ENCODE data around the gene PBX2. TPM values are rescaled to one million over a fixed set of nuclear protein-coding genes. Genes with fewer than 3 reads are reported as not detected.
A peak's percentile ranks its signal among the peaks of the same experiment; 100 is the strongest.
"Not testable (repeated sequence)": the region's sequence is repeated elsewhere in the genome, so short reads cannot be mapped to it uniquely, and the experiment has no call there.

The PBX2 gene
- total RNA-seq, 1 experiment from 2014 or later: 45.4 TPM

DNA sequence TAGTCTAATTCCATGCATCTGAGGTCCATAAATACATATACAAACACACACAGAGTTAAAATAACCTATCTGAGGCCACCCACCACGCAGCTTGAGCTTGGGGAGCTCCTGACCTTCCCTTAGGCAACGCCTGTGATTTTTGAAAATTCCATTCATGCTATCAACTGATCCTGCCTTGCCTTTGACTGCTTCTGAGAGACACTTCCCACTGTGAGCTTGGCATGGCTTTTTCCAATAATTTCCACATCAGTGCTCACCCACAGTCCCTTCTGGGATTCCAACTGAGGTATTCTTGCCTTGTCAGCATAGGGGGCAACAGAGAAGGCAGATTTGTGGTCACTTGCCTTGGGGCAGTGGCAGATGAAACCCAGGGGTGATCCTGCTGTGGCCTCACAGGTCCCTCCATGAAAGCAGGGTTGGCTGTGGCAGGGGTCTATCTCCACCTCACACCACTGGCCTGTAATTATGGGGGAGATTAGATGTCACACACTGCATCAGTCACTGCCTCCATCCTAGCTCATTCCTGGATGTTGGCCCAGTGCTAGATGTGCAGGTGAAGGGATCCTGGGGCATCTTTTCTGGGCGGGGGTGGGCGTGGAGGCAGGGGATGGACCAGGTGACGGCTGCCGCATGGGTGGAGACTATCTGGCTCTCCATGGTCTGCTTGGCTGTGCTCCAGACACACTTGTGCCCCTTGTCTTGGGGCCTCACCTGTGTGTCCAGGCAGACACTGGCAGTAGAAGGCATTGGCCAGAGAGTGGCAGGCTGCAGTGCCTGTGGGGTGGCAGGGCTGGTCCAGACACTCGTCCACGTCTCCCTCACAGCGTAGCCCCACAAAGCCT lies 13.6 kb upstream of the PBX2 start:
- no peak for DNase-seq (ENCODE audit: low read depth)

DNA sequence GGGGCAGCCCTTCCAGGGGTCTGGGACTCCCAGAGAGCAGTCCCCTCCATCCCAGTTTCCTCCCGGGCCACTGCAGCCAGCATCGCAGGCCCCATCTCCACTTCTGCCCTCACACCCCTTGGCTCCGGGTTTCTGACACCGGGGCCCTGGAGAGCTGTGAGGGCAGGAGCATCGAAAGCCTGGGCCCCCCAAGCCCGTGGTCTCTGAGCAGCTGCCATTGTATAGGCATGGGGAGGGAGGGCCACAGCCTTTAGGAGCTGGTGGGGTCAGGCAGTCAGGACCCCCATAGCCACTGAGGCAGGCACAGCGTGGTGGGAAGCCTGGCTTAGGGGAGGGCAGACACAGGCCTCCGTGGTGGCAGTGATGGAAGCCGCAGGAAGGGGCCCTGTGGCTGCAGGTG lies 12.2 kb upstream of the PBX2 start:
- no peak for DNase-seq (ENCODE audit: low read depth)

DNA sequence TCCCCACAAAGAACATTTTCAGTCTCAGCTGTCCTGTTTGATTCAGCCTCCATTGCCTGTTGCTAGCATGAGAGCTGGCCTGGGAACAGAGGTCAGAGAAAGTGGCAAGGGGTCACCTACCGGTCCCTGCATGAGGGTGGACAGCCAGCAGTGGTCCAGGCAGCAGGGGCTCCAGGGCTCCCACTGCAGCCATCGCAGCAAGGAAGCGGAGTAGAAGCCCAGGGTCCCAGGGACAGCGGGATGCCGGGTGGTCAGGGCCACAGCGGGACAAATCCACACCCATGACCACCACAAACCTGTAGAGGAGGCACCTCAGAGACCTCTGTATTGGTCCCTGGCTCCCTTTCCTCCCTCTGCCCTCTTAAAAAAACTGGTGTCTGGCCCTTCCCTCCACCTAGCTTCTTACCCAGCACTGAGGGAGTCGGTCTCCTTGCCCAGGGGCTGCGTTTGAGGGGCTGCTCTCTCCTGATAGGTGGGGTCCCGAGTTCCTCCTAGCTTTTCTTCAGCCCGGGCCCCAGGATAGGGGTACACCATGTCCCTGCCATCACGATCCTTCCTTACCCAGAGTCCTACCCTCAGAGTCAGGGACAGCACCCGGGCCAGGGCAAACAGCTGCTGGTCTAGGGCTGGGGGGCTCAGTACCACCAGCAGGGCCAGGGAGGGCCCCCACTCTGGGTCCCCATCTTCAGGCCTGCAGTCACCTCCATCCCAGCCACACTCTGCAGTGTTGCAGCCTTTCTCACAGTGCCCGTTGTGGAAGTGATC lies 10.9 kb upstream of the PBX2 start:
- DNase-seq (ENCODE audit: low read depth): no peak

DNA sequence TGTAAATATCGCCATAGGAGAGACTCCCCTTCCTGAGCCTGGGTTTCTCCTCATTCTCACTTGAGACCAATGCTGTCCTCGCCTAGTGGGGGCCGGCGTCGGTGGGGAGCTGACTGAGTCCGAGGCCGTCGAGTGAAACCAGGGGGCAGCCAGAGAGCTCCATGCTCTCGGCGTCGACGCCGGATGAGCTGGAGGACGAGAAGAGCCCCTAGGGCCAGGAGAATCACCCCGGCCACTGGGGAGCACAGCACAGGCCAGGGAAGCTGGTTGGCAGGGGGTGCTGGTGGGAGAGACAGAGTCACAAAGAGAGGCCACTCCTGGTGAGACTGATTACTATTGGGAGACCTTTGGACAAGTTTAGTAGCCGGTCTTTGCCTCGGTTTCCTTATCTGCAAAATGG lies 8.9 kb upstream of the PBX2 start:
- DNase-seq (ENCODE audit: low read depth): no peak

DNA sequence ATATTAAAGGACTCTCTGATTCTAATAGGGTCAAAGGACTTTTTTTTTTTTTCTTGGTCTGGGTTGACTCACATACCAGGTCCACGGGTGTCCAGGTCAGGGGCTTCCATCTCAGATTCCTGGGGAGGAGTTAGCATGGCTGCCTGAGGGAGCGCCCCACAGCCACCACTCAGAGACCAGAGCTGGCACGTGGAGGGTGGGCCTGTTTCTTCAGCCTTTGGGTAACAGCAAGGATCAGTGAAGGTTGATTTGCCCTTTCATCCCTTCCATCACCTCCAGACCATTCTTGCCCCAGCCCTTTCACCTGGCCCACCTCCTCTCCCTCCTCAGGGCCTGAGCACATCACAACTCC lies 8.3 kb upstream of the PBX2 start:
- DNase-seq (ENCODE audit: low read depth): no peak

DNA sequence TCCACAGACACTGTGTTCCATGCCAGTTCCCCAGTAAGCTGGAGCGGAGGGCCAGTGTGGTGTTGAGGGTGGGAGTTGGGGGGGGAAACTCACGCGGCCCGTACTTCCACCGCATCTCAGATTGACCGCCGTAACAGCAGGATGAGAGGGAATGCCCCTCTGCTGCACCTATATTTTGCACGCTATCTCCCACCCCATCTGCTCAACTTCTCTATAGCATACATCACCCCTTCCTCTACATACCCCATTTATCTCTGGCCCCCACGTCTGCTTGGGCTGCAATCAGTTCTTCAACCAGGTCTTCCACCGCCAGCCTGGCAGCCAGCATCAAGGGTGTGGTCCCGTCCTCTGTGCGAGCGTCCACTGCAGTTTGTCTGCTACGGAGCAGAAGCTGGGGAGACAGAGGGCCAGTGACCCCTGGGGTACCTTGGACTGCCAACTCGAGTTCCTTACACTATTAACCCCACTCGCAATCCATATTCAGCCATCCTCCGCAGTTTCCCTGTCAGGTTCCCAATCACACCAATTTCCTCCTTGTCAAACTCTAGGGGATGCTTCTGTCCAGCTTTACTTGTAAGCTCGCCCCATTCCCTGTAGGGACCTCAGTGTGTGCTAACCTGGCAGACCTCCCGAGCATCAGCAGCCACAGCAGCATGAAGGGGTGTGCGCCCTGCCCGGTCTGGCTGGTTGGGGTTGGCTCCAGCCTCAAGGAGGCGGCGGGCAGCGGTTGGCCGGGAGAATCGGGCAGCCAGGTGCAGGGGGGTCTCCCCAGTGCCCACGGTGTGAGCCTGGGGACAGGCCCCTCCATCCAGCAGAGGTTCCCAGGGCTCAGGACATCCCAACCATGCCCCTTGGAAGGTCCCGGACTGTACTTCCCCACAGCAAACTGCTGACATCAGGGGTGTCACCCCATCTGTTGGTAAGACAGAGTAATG lies 6.9 kb upstream of the PBX2 start:
- DNase-seq (ENCODE audit: low read depth): no peak

DNA sequence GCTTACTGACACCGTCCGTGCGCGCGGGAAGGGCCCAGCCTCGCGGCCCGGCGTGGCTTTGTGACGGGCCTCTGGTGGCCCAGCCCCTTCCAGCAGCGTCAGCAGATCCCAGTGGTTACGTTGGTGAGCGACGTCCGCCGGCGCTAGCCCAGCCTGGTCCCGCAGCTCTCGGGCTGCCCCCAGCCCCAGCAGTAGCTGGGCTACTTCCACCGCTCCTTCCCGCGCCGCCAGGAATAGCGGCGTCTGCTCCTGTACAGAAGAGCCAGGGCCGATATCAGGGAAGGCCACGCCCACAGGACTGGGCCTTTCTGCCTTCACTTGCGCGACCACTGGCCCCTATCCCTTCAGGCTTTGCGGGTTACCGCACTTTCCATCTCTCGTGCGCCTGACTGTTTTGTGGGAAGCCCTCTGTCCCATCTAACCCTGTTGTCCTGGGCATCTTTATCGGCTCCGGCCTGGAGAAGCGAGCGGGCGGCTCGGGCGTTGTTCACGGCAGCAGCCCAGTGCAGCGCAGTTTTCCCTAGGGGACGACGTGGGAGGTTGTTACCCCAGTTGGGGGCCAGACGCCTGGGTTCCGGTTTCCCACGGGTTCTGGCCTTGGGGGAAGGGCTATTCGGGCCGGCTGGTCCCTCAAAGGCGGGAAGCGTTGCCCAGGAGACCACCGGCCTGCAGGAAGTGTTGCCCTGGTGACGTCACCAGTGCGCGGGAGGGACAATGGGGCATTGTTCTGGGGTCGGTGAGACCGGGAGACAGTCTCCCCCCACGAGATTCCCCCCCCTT lies 6.1 kb upstream of the PBX2 start:
- peak; percentile 96 for DNase-seq (ENCODE audit: low read depth)

DNA sequence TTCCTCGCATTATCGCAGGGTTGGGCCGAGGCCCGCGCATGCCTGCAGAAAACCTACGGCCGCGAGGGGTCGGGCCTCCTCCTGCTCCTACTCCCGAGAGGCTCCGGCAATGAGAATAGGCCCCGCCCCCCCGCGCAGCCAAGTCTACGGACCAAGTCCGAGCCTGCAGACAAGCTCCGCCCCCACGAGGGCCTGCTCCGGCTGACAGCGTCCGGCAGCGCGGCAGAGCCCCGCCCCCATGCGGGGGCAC lies 5.6 kb upstream of the PBX2 start:
- DNase-seq (ENCODE audit: low read depth): peak; percentile 100

DNA sequence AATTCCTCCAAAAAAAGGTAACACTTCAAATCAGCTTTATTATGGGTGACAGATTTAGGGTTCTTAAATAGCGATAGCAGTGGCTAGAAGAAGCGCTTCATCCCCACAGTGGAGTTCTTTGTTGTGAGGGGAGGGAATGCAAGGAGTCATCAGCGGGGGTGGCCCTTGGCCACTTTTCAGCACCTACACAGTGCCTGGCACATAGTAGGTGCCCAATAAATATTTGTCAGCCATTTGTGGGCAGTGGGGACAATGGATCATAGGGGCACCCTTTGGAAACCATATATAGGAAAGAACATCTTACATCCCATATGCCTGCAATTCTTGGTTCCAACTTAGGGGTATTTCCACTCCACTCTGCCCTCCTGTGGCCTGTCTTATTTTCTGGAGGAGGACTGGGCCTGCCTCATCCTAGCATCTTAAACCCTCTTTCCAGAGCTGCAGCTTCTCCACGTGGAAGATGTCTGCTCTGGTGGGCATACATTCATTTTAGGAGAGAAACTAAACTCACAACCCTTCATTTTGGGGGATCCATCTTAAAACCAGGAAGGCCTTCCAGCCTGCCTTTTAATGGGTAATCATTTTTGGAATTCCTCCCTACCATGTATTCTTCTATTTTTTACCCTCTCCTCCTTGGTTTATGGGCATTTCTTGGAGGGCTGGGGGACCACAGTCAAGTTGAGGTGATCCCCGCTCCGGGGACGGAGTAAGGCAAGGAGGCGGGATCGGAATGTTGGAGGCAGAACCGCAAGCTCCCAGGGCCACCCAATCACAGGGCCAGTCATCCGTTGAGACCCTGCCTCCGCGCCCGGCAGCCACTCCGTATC lies 5.0 kb upstream of the PBX2 start:
- peak; percentile 50 for DNase-seq (ENCODE audit: low read depth)

DNA sequence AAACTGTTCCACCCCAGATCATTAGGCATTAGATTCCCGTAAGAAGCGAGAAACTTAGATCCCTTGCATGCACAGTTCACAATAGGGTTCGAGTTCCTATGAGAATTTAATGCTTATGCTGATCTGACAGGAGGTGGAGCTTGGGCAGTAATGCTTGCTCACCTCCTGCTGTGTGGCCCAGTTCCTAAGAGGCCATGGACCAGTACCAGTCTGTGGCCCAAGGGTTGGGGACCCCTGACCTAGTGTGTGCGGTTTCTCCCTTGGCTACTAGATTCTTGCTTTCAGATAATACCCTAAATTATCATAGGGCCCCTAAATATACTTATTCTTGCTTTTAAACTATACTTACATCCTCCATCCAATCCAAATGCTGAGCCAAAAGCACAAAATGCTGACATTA lies 4.4 kb upstream of the PBX2 start:
- DNase-seq (ENCODE audit: low read depth): no peak

DNA sequence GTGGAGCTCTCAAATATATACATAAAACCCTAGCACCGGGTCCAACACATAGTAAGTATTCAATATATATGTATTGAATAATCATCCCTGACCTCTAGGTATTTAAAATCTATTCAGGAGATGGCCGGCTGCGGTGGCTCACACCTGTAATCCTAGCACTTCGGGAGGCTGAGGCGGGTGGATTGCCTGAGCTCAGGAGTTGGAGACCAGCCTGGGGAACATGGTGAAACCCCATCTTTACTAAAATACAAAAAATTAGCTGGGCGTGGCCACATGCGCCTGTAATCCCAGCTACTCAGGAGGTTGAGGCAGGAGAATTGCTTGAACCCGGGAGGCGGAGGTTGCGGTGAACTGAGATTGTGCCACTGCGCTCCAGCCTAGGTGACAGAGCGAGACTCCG lies 3.1 kb upstream of the PBX2 start:
- DNase-seq (ENCODE audit: low read depth): not testable (repeated sequence)

DNA sequence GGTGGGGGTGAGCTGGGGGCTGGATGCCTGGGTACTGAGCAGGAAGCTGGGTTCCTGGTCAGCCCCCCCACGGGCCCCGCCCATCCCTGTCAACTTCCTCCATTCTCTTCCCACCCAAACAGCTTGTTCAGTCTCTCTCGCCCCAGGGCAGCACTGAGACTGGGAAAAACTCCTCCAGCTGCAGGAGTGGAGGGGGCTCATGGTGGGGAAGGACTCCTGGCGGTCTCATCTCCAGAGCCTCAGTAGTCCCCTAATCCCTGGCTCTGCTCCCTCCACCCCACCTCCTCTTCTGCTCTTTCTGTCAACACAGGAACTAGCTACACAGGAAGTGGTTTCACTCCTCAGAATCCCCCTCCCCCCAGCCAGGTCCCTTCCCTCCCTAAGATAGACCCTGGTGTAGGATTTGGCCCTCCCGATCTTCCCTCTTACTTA lies 2.6 kb upstream of the PBX2 start, which contains the start of gene GPSM3:
Gene GPSM3 (minus strand): TSS at position 36 of the 432 bp plus-strand sequence. CDS start 130 bp downstream, outside the sequence.
- DNase-seq (ENCODE audit: low read depth): peak; percentile 60

DNA sequence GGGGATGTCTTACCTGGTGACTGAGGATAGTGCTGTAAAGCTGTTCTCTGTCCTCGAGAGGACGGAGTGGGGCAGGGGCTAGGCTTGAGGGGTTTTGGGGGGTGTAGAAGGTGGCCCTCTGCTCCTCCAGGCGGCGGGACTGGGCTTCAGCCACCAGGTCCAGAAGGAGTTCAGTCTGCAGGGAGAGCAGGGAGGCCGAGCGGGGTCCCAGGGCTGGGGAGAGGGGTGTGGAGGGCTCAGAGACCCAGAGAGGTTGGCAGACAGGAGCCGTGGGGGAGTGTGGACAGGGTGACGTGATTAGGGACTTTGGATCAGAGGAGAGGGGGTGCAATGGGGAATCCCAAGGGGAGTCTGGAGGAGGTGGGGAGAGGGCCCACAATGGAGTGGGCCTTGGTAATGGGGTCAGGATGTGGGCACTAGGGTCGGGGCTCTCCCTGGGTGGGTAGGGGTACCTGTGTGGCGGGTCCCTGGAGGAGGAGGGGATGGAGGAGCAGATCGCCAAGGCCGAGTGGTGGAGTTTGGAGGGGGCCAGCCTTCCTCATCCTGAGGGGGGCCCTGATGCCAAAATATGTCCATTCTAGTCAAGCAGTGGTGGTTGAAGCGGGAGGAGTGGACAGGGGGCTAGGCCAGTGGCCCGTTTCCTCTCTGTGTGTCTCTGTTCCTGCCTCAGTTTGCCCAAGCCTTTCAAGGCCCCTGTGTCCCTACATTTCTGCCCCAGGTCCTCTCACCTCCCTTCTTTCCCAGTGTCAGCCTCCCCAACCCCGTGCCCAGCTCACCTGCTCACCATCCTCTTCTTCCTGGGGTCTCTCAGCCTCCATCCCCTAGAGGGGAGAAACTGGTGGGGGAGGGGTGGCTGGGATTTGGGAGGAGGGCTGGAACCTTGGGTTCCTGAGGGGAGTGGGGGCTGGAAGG lies 1.9 kb upstream of the PBX2 start:
- no peak for DNase-seq (ENCODE audit: low read depth)

DNA sequence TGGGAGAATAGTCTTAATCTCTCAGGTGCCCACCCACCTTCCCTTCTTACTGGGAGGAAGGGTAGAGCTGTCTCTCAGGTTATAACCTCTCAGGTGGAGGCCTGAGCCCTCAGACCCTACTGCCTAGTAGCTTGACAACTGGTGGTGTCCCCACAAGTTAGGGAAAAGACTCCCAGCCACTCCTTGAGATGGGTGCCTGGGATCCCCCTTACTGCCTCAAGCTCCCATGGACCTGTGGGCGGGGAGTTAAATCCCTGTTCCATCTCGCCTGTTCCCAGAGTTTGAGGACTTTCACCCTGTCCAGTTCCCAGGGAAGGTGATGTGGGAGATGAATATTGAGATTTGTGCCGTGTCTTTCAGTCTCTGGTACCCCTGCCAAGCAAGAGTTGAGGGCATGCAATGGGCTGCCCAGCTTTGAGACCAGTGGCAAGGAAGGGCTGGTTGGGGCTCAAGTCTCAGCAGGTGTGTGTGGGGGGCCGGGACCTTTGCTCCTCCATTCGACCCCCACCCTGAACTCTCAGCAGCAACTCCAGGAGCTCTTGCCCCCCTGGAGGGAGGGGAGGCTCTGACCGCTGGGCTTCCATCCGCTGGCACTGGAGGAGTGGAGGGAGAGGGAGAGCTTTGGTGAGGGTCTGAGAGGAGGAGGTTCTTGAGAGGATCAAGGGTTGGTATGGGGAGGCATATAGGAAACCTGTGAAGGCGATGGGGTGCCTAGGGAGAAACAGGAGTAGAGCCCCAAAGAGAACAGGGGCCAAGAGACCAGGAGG lies 1.1 kb upstream of the PBX2 start:
- no peak for DNase-seq (ENCODE audit: low read depth)

DNA sequence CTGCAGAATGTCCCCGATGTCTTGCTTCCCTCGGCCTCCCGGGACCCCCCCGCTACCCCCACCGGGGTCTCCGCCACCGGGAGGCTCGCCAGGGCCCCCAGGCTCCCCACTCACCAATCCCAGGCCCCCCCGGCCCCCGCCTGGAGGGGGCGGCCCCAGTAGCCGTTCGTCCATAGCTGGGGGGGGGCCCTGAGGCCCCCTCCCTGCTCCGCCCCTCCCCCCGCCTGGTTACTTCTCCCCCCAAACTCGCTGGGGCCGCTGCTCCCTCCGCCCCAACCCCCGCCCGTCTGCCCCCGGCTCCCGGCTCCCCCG lies 304 bp downstream of the PBX2 start:
- no peak for DNase-seq (ENCODE audit: low read depth)

DNA sequence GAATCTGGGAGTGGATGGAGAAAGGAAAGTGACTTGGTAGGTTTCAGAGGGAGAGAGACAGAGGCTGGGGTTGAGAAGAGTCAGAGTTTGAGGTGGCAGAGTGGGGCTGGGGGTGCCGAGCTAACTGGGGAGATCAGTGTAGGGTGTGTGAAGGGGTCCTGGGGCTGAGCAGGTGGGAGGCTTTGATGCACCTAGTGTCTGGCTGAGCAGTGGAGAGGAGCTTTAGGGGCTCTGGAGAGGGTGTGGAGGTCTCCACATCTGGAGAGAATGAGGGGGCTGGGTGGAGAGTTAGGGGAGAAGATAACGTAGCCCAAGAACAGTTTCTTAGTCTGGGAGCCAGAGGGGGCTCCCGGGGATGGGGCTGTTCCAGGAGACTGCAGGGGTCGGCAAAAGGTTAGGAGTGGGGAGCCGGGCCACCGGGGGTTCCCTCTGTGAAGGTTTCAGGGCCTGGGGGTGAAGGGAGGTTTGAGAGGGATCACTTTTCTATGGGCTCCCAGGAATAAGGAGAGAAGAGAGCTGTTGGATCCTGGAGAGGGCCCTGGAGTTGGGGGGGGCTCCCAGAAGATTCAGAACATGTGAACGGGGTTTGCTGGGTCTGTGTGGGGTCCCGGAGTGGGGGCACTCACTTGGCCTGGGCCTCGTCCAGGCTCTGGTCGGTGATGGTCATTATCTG lies 797 bp downstream of the PBX2 start:
- DNase-seq (ENCODE audit: low read depth): no peak

DNA sequence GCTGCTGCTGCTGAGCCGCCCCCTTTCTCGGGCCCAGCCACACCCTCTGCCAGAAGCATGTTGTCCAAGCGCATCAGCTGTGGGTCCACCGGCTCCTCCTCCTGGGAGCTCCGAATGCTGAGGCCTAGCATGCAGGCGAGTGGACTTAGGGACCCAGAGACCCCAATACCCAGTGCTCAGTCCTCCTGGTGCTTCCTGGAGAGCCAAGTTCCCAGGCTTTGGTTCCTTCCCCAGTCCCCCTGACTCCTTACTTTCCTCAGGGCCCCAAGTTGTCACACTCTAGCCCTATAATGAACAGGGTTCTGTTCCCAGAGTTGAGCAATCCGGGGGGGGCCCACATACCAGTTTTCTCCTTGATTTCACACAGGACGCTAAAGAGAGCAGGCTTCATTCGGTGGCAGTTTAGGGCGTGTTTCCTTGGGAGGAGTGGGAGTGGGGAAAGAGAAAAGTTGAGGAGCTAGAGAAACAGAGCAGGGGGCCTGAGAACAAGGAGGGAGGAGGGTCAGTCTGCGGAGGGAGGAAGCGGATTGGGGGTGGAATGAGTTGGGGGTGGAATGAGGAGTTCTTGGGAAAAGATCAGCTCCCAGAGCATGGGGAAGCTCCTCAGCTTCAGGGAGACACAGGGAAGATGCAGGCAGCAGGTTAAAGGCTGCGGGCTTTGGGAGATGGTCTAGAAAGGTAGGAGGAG lies 1.5 kb downstream of the PBX2 start:
- no peak for DNase-seq (ENCODE audit: low read depth)

Data from Daoy (cell line).